ENCODE data around the gene TREML4.

Gene TREML4

DNA sequence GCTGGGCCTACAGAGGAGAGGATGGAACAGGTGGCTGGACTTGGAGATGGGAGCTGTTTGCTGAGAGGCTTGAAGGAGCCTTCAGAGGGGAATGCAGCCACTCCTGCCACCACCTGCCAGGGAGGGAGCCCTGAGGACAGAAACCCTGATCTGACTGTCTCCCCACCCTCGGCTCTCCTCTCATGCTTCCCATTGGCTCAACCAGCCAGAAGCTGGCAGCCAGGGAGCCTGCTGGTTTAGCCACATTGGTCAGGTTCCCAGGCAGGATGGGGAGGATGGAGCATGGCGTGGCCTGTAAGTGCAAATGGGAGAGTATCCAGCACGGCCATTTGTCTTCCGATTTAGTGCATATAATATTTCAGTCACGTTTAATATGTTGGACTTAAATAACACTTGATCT lies 45.6 kb downstream of the TREML4 start:
- peaks cover 13% of the 10 kb centered on the region for H3K4me1 Mint-ChIP-seq

GRCh38 chr6:41274256-41274655 lies 46.1 kb downstream of the TREML4 start:
- Mint-ChIP-seq H3K9me3 (no peaks in the 10 kb centered on the region), H3K36me3 (no peaks in the 10 kb centered on the region), H3K27ac (no peak overlapping the region), H3K4me3 (no peak overlapping the region), H3K27me3 (peaks cover 37% of the 10 kb centered on the region), H3K4me1 (peaks cover 18% of the 10 kb centered on the region)
- CTCF ChIA-PET = no interaction called here
- DNase-seq = no peak

More for the DNA sequence above, 45.6 kb downstream of the TREML4 start:
- Mint-ChIP-seq H3K36me3 (no peaks in the 10 kb centered on the region), H3K27ac (no peak overlapping the region), H3K9me3 (no peaks in the 10 kb centered on the region), H3K27me3 (peaks cover 33% of the 10 kb centered on the region), H3K4me3 (no peak overlapping the region)
- no peak for DNase-seq
- CTCF ChIA-PET = no interaction called here

- Mint-ChIP-seq H3K27ac (no peak overlapping the region), H3K36me3 (no peaks in the 10 kb centered on the region), H3K4me3 (no peak overlapping the region), H3K9me3 (no peaks in the 10 kb centered on the region), H3K4me1 (peaks cover 20% of the 10 kb centered on the region), H3K27me3 (peaks cover 37% of the 10 kb centered on the region)
- DNase-seq = no peak
- CTCF ChIA-PET = no interaction called here
These were observed 47.3 kb downstream of the TREML4 start for GRCh38 chr6:41275489-41275888.

- Mint-ChIP-seq H3K36me3 (no peaks in the 10 kb centered on the region), H3K4me3 (no peak overlapping the region), H3K27ac (no peak overlapping the region), H3K27me3 (peaks cover 47% of the 10 kb centered on the region), H3K4me1 (peaks cover 10% of the 10 kb centered on the region), H3K9me3 (no peaks in the 10 kb centered on the region)
- CTCF ChIA-PET = interaction anchor here (0.6 to 3.4 kb wide), 8 partner anchors 8 to 166 kb away, joined by 3 to 21 read pairs (median 5); no protein-coding TSS in a partner anchor
- no peak for DNase-seq
These were observed 49.5 kb downstream of the TREML4 start for GRCh38 chr6:41277605-41278004.

DNA sequence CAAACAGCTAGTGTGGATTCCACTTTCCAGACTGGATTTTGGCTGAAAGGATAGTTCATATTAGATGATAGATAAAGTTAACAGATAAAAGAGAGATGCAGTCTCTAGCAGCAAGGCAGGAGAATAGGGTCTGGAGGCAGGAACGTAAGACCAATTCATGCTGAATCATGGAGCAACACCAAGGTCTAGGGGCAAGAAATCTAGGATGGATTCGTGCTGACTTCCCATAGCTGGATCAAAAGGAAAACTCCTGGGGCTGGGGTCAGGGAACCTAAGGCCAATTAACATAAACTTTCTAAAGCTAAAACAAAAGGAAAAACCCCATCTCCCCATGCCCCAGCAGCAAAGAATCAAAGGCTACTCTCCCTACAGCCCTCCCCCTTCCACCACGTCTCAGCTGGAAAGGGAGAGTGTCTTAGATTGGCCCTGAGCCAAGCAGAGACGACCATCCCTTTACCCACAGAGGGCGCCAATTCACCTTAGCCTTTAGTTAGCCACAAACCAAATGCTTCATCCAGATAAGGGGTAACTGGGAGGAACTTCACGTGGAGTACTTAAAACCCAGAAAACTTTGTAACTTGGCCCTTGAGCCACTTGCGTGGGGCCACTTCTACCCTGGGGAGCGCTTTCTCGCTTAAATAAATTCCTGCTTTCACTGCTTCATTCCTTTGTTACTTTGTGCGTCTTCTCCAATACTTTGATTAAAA lies 50.7 kb downstream of the TREML4 start:
- CTCF ChIA-PET = interaction anchor here (0.7 to 3.4 kb wide), 11 partner anchors 9 to 187 kb away, joined by 3 to 21 read pairs (median 4); partner anchors contain the start of gene TREML2
- Mint-ChIP-seq H3K4me1 (peaks cover 10% of the 10 kb centered on the region), H3K36me3 (no peaks in the 10 kb centered on the region), H3K27me3 (peaks cover 54% of the 10 kb centered on the region), H3K4me3 (no peak overlapping the region), H3K9me3 (peaks cover 3% of the 10 kb centered on the region), H3K27ac (no peak overlapping the region)
- DNase-seq = peak; percentile 81

- Mint-ChIP-seq H3K4me1 (peaks cover 10% of the 10 kb centered on the region), H3K4me3 (no peak overlapping the region), H3K27me3 (peaks cover 59% of the 10 kb centered on the region), H3K9me3 (peaks cover 3% of the 10 kb centered on the region), H3K27ac (no peak overlapping the region), H3K36me3 (no peaks in the 10 kb centered on the region)
- CTCF ChIA-PET = interaction anchor here (1.2 kb wide), 1 partner anchor 39 kb away, joined by 3 read pairs; no protein-coding TSS in a partner anchor
- DNase-seq = no peak
These were observed 52.4 kb downstream of the TREML4 start for GRCh38 chr6:41280381-41281057.

- Mint-ChIP-seq H3K27me3 (peaks cover 54% of the 10 kb centered on the region), H3K4me3 (no peak overlapping the region), H3K4me1 (peaks cover 22% of the 10 kb centered on the region), H3K36me3 (peaks cover 1% of the 10 kb centered on the region), H3K9me3 (peaks cover 3% of the 10 kb centered on the region), H3K27ac (no peak overlapping the region)
- no peak for DNase-seq
- CTCF ChIA-PET = no interaction called here
These were observed 55.5 kb downstream of the TREML4 start for GRCh38 chr6:41283600-41283999.

DNA sequence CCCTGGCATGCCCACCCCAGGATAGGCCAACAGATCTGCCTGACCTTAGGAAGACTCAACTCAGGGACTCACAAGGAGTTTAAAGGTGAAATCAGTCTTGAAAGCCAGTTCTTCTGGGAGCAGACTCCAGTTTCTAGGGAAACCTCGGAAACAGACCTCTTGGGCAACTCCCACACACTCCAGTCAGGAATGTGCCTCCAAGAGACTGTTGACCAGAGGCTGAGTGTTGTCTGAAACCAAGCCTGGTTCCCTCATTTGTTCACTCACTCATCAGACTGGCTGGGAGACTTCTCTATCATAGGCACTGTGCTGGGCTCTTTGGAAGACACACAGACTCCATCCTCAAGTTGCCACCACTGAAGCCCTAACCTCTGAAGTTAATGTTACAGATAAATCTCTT lies 56.6 kb downstream of the TREML4 start:
- Mint-ChIP-seq H3K4me3 (no peak overlapping the region), H3K4me1 (peaks cover 17% of the 10 kb centered on the region), H3K27ac (no peak overlapping the region)

GRCh38 chr6:41286544-41287346 lies 58.6 kb downstream of the TREML4 start, which contains the start of gene TREM1:
TSS of gene TREM1 (minus strand) at chr6:41286682. CDS start at chr6:41286655, 27 bp downstream.
- no peak for DNase-seq
- Mint-ChIP-seq H3K4me3 (no peak within 1 kb of the TSS), H3K36me3 (peaks cover 2% of the 10 kb centered on the region), H3K27me3 (peaks cover 49% of the 10 kb centered on the region), H3K27ac (peak within 1 kb of the TSS; percentile 4), H3K4me1 (peaks cover 17% of the 10 kb centered on the region), H3K9me3 (peaks cover 3% of the 10 kb centered on the region)
- CTCF ChIA-PET = interaction anchor here (1.1 to 1.4 kb wide), 3 partner anchors 8 to 19 kb away, joined by 3 to 5 read pairs (median 3); no protein-coding TSS in a partner anchor

More for the DNA sequence above, 56.6 kb downstream of the TREML4 start:
- Mint-ChIP-seq H3K9me3 (peaks cover 3% of the 10 kb centered on the region), H3K27me3 (peaks cover 52% of the 10 kb centered on the region), H3K36me3 (peaks cover 1% of the 10 kb centered on the region)
- CTCF ChIA-PET = no interaction called here
- DNase-seq = no peak

GRCh38 chr6:41288030-41288753 lies 60.0 kb downstream of the TREML4 start:
- Mint-ChIP-seq H3K4me3 (no peak overlapping the region), H3K27me3 (peaks cover 38% of the 10 kb centered on the region)
- no peak for DNase-seq

More at GRCh38 chr6:41288030-41288753, 60.0 kb downstream of the TREML4 start:
- peaks cover 2% of the 10 kb centered on the region for H3K36me3 Mint-ChIP-seq
- CTCF ChIA-PET = interaction anchor here (0.9 to 1.2 kb wide), 2 partner anchors 10 to 30 kb away, joined by 4 to 5 read pairs; no protein-coding TSS in a partner anchor
- no peak overlapping the region for H3K27ac Mint-ChIP-seq
- no peaks in the 10 kb centered on the region for H3K9me3 Mint-ChIP-seq
- peaks cover 17% of the 10 kb centered on the region for H3K4me1 Mint-ChIP-seq
